HG02938 (cell line): Measurements from ENCODE around the gene ANKRD20A1.
"Not testable (repeated sequence)": the region's sequence is repeated elsewhere in the genome, so short reads cannot be mapped to it uniquely, and the experiment has no call there.

ENCODE experiments used
- ATAC-seq: cut with Tn5 transposase; IDR thresholded peaks from one replicate; pipeline ENCODE4 v1.9.1; 2021; ENCODE audit warnings: mild to moderate bottlenecking, moderate library complexity; ENCODE audit not compliant: unreplicated experiment

The ANKRD20A1 gene

GRCh38 chr9:67858871-67859270 is at the start of gene ANKRD20A1:
TSS of gene ANKRD20A1 (plus strand) at chr9:67858931. CDS start at chr9:67859427, 496 bp downstream.
- not testable (repeated sequence) for ATAC-seq

DNA sequence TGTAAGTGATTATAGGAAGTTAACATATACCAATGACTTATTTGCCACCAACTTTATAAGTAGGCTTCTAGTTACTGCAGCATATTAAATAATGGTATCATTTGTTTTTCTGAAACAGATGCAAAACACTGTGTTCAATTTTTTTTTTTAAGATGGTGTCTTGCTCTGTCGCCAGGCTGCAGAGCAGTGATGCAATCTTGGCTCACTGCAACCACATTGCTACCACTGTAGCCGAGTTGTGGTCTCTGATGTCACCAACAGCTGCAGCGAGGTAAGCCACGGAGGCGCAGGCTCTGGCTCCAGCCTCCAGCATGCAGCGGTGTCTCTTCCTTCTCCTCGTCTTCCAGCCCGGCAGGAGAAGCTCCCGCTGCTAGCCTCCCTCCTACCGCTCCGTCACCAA is 26.6 kb upstream of the ANKRD20A1 start:
- not testable (repeated sequence) for ATAC-seq
